GM23338 (cell line): Measurements from ENCODE around the gene AP2A1. TPM values are rescaled to one million over a fixed set of nuclear protein-coding genes. Genes with fewer than 3 reads are reported as not detected.

Experiments used
- ATAC-seq: fragments of 200-7000 bp; cut with Tn5 transposase; 3 replicates; pipeline ENCODE4 v1.9.1; 2020
- DNase-seq: peaks from one replicate; pipeline ENCODE4 v3.0.0-alpha.2; 2015; ENCODE audit warnings: low spot score
- H2AFZ ChIP-seq: fragments of 200-600 bp; sonication (generic); 2 replicates; pipeline ENCODE4 v1.8.0; 2016; ENCODE audit warnings: antibody characterized with exemption, mild to moderate bottlenecking, moderate library complexity
- H3F3A ChIP-seq: fragments of 200-600 bp; sonication (generic); replicated peaks from 2 replicates; pipeline ENCODE4 v1.8.0; 2017; ENCODE audit warnings: antibody characterized with exemption, mixed run types, low read depth
- H3K27ac ChIP-seq: fragments of 200-600 bp; sonication (generic); 2 replicates; pipeline ENCODE4 v1.6.1; 2016; ENCODE audit warnings: low read depth
- H3K27me3 ChIP-seq: fragments of 200-600 bp; sonication (generic); 2 replicates; pipeline ENCODE4 v1.8.0; 2016; ENCODE audit warnings: mild to moderate bottlenecking, mixed run types, moderate library complexity; ENCODE audit not compliant: insufficient read depth
- H3K36me3 ChIP-seq: fragments of 200-600 bp; sonication (generic); 2 replicates; pipeline ENCODE4 v1.8.0; 2016; ENCODE audit warnings: mild to moderate bottlenecking; ENCODE audit not compliant: insufficient read depth
- H3K4me1 ChIP-seq: fragments of 200-600 bp; sonication (generic); 2 replicates; pipeline ENCODE4 v1.8.0; 2016; ENCODE audit warnings: mild to moderate bottlenecking, moderate library complexity; ENCODE audit not compliant: insufficient read depth
- H3K4me2 ChIP-seq: fragments of 200-600 bp; sonication (generic); 2 replicates; pipeline ENCODE4 v1.7.1; 2017; ENCODE audit warnings: mixed run types
- H3K4me3 ChIP-seq: fragments of 200-600 bp; sonication (generic); 2 replicates; pipeline ENCODE4 v1.6.1; 2016; ENCODE audit warnings: mixed run types
- H3K79me2 ChIP-seq: fragments of 200-600 bp; sonication (generic); replicated peaks from 2 replicates; pipeline ENCODE4 v1.8.0; 2017; ENCODE audit warnings: mild to moderate bottlenecking; ENCODE audit not compliant: insufficient read depth
- H3K9me2 ChIP-seq: fragments of 200-600 bp; sonication (generic); 2 replicates; pipeline ENCODE4 v1.8.0; 2017; ENCODE audit not compliant: insufficient read depth
- H4K20me1 ChIP-seq: fragments of 200-600 bp; sonication (generic); replicated peaks from 2 replicates; pipeline ENCODE4 v1.8.0; 2017; ENCODE audit warnings: mild to moderate bottlenecking; ENCODE audit not compliant: insufficient read depth
- H3K27ac Mint-ChIP-seq: 2 replicates; pipeline ENCODE4 v1.8.0; 2020; ENCODE audit warnings: inconsistent platforms, mild to moderate bottlenecking, moderate library complexity, mixed read lengths
- H3K27me3 Mint-ChIP-seq: 3 replicates; pipeline ENCODE4 v1.8.0; 2022; ENCODE audit warnings: low read depth, mild to moderate bottlenecking, moderate library complexity, mixed read lengths, inconsistent platforms; ENCODE audit not compliant: insufficient read depth, poor library complexity
- H3K36me3 Mint-ChIP-seq: 3 replicates; pipeline ENCODE4 v1.8.0; 2021; ENCODE audit warnings: low read depth, mild to moderate bottlenecking, inconsistent platforms, moderate library complexity, mixed read lengths
- H3K4me1 Mint-ChIP-seq: 3 replicates; pipeline ENCODE4 v1.8.0; 2020; ENCODE audit warnings: mild to moderate bottlenecking, inconsistent platforms, mixed read lengths
- H3K4me3 Mint-ChIP-seq: 3 replicates; pipeline ENCODE4 v1.8.0; 2021; ENCODE audit warnings: moderate library complexity, mild to moderate bottlenecking, inconsistent platforms, mixed read lengths
- H3K9me3 Mint-ChIP-seq: 3 replicates; pipeline ENCODE4 v1.8.0; 2020; ENCODE audit warnings: moderate library complexity, mild to moderate bottlenecking, inconsistent platforms, mixed read lengths
- CREB1 ChIP-seq: fragments of 250-450 bp; sonication (Bioruptor Pico); IDR thresholded peaks from 2 replicates; pipeline ENCODE4 v1.5.0; 2020; ENCODE audit warnings: low read depth, mild to moderate bottlenecking, moderate library complexity
- CTCF ChIP-seq, 2 experiments: fragments of 200-600 bp in 1 of 2; sonication (generic) in 1 of 2; conservative IDR thresholded peaks; 2 replicates each; pipeline versions ENCODE4 v1.5.1 to v1.6.1; 2016 to 2017; ENCODE audit warnings: antibody characterized with exemption in 2 of 2, low read depth in 2 of 2, mild to moderate bottlenecking in 2 of 2, moderate library complexity in 1 of 2
- EZH2 ChIP-seq: fragments of 200-600 bp; sonication (generic); IDR thresholded peaks from one replicate; pipeline ENCODE4 v1.8.0; 2017; ENCODE audit warnings: antibody characterized with exemption, mild to moderate bottlenecking, low read depth; ENCODE audit not compliant: unreplicated experiment
- EZH2phosphoT487 ChIP-seq: fragments of 200-600 bp; sonication (generic); IDR thresholded peaks from one replicate; pipeline ENCODE4 v1.8.1; 2018; ENCODE audit warnings: antibody characterized with exemption; ENCODE audit not compliant: unreplicated experiment
- NANOG ChIP-seq: IDR thresholded peaks from 2 replicates; pipeline ENCODE4 v1.6.1; 2016; ENCODE audit warnings: antibody characterized with exemption, borderline replicate concordance
- POLR2AphosphoS5 ChIP-seq: IDR thresholded peaks from 2 replicates; pipeline ENCODE4 v1.6.1; 2016; ENCODE audit warnings: antibody characterized with exemption, low read depth
- ZNF331 ChIP-seq: fragments of 250-450 bp; sonication (Bioruptor Pico); IDR thresholded peaks from 2 replicates; pipeline ENCODE4 v1.5.0; 2020; ENCODE audit warnings: low read depth, mild to moderate bottlenecking, moderate library complexity
- polyA plus RNA-seq: library from polyadenylated mRNA; unstranded; fragments of >200 nt; fragmentation: Nextera tagmentation; extraction: Ambion mirVana; gene quantifications from 2 replicates; pipeline ENCODE4 v1.2.1, GENCODE V29; 2016
- total RNA-seq: library from RNA; depleted of rRNA; stranded (reverse); fragments of >200 nt; shearing (Covaris generic); gene quantifications from 2 replicates; pipeline ENCODE4 v1.2.3, GENCODE V29; 2014
- TF ChIP-seq, protein P1 (sequence below): fragments of 250-450 bp; sonication (Bioruptor Pico); IDR thresholded peaks from 2 replicates; pipeline ENCODE4 v1.5.0; 2020; ENCODE audit warnings: mild to moderate bottlenecking, moderate library complexity

The AP2A1 gene
- total and polyA plus RNA-seq, 2 experiments from 2014 or later: 34.1 to 129 TPM

DNA sequence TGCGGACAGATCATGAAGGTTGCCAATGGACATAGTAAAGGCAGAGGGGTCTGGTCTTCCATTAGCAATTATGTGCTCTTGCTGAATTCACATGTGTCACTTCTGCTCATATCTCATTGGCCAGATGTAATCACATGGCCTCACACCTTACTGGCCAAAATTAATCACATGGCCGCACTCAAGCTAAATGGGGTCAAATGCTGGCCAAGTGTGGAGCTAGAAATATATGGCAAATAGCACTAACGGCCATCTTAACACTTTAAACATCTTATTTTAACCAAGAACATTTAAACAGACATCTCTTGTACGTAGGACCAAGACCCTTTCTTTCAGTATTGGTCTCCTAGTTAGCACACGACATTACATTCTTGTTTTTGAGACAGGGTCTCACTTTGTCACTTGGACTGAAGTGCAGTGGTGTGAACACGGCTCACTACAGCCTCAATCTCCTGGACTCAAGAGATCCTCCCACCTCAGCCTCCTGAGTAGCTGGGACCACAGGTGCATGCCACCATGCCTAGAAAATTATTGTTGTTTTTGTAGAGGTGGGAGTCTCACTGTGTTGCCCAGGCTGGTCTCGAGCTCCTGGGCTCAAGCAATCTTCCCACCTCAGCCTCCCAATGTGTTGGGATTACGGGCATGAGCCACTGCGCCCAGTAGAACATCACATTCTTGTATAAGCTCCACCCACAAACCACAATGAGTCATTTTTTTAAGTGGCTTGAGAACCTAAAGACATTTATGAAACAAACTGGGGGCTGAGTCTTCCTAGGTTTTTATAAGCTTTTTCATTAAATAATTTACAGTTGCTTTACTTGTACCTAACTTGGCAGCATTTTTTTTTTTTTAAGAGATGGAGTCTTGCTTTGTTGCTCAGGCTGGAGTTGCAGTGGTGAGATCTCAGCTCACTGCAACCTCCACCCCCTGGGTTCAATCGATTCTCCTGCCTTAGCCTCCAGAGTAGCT lies 81.2 kb downstream of the AP2A1 start:
- Mint-ChIP-seq H3K27me3 (peaks cover 16% of the 10 kb centered on the region), H3K36me3 (peaks cover 26% of the 10 kb centered on the region), H3K9me3 (peaks cover 10% of the 10 kb centered on the region; the same call in 2 of the 3 replicates), H3K4me3 (no peak overlapping the region), H3K27ac (no peak overlapping the region), H3K4me1 (peaks cover 19% of the 10 kb centered on the region)
- no peak for DNase-seq
- 0 out of 2 replicates have a peak, but pooled peaks cover 3% of the 10 kb centered on the region for H3K9me2 ChIP-seq
- H3K27me3 ChIP-seq: no peaks in the 10 kb centered on the region
- peaks cover 14% of the 10 kb centered on the region; the same call in 1 of the 2 replicates for H3F3A ChIP-seq
- peaks cover 15% of the 10 kb centered on the region for H3K4me1 ChIP-seq
- H3K36me3 ChIP-seq: no peaks in the 10 kb centered on the region
- H2AFZ ChIP-seq: no peak overlapping the region
- H3K27ac ChIP-seq: no peak overlapping the region
- ATAC-seq: no peak
- H4K20me1 ChIP-seq: peaks cover 21% of the 10 kb centered on the region
- H3K4me2 ChIP-seq: no peak overlapping the region
- TF ChIP-seq EZH2: no peak
- TF ChIP-seq CREB1: no peak
- TF ChIP-seq, protein P1, sequence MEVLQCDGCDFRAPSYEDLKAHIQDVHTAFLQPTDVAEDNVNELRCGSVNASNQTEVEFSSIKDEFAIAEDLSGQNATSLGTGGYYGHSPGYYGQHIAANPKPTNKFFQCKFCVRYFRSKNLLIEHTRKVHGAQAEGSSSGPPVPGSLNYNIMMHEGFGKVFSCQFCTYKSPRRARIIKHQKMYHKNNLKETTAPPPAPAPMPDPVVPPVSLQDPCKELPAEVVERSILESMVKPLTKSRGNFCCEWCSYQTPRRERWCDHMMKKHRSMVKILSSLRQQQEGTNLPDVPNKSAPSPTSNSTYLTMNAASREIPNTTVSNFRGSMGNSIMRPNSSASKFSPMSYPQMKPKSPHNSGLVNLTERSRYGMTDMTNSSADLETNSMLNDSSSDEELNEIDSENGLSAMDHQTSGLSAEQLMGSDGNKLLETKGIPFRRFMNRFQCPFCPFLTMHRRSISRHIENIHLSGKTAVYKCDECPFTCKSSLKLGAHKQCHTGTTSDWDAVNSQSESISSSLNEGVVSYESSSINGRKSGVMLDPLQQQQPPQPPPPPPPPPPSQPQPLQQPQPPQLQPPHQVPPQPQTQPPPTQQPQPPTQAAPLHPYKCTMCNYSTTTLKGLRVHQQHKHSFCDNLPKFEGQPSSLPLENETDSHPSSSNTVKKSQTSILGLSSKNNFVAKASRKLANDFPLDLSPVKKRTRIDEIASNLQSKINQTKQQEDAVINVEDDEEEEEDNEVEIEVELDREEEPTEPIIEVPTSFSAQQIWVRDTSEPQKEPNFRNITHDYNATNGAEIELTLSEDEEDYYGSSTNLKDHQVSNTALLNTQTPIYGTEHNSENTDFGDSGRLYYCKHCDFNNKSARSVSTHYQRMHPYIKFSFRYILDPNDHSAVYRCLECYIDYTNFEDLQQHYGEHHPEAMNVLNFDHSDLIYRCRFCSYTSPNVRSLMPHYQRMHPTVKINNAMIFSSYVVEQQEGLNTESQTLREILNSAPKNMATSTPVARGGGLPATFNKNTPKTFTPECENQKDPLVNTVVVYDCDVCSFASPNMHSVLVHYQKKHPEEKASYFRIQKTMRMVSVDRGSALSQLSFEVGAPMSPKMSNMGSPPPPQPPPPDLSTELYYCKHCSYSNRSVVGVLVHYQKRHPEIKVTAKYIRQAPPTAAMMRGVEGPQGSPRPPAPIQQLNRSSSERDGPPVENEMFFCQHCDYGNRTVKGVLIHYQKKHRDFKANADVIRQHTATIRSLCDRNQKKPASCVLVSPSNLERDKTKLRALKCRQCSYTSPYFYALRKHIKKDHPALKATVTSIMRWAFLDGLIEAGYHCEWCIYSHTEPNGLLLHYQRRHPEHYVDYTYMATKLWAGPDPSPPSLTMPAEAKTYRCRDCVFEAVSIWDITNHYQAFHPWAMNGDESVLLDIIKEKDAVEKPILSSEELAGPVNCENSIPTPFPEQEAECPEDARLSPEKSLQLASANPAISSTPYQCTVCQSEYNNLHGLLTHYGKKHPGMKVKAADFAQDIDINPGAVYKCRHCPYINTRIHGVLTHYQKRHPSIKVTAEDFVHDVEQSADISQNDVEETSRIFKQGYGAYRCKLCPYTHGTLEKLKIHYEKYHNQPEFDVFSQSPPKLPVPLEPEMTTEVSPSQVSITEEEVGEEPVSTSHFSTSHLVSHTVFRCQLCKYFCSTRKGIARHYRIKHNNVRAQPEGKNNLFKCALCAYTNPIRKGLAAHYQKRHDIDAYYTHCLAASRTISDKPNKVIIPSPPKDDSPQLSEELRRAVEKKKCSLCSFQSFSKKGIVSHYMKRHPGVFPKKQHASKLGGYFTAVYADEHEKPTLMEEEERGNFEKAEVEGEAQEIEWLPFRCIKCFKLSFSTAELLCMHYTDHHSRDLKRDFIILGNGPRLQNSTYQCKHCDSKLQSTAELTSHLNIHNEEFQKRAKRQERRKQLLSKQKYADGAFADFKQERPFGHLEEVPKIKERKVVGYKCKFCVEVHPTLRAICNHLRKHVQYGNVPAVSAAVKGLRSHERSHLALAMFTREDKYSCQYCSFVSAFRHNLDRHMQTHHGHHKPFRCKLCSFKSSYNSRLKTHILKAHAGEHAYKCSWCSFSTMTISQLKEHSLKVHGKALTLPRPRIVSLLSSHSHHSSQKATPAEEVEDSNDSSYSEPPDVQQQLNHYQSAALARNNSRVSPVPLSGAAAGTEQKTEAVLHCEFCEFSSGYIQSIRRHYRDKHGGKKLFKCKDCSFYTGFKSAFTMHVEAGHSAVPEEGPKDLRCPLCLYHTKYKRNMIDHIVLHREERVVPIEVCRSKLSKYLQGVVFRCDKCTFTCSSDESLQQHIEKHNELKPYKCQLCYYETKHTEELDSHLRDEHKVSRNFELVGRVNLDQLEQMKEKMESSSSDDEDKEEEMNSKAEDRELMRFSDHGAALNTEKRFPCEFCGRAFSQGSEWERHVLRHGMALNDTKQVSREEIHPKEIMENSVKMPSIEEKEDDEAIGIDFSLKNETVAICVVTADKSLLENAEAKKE (CRISPR knock-in tag): no peak
- TF ChIP-seq ZNF331 (CRISPR knock-in tag): no peak
- TF ChIP-seq POLR2AphosphoS5: no peak
- no peak for TF ChIP-seq NANOG
- no peak for TF ChIP-seq EZH2phosphoT487
- no peak for TF ChIP-seq CTCF (conservative IDR thresholded peaks at IDR 0.05; ENCODE audit: low read depth in 2 of 2)
- H3K79me2 ChIP-seq: peaks cover 26% of the 10 kb centered on the region
- no peak overlapping the region for H3K4me3 ChIP-seq
